GM12878 (cell line): ENCODE measurements around the gene WDR75. TPM values are rescaled to one million over a fixed set of nuclear protein-coding genes. Genes with fewer than 3 reads are reported as not detected.

ENCODE experiments used
- ATAC-seq: fragments of 200-7000 bp; cut with Tn5 transposase; 3 replicates; pipeline ENCODE4 v1.9.1; 2020; ENCODE audit warnings: mild to moderate bottlenecking, moderate library complexity
- BruUV-seq: library from RNA; stranded (reverse); fragments of 400-500 nt; replicated peaks from 2 replicates; lab custom pipeline; 2021; lab: Mats Ljungman, UMichigan
- CTCF ChIA-PET: fragments of 300-600 bp; sonication (Branson Sonifier 250); formaldehyde crosslinking; extraction: SDS; loops from one replicate; lab custom pipeline; 2021; ENCODE audit warnings: inconsistent platforms; lab: Yijun Ruan, JAX
- POLR2A ChIA-PET: fragments of 350-600 bp; formaldehyde crosslinking; extraction: SDS; loops from one replicate; lab custom pipeline; 2021; ENCODE audit warnings: inconsistent platforms; lab: Charles Lee
- RAD21 ChIA-PET: fragments of 300-600 bp; sonication (Branson Sonifier 250); formaldehyde crosslinking; loops from one replicate; lab custom pipeline; 2023; ENCODE audit warnings: antibody characterized with exemption; ENCODE audit not compliant: unreplicated experiment; lab: Charles Lee
- SMC1A ChIA-PET: fragments of 300-600 bp; sonication (Branson Sonifier 250); formaldehyde crosslinking; loops from one replicate; lab custom pipeline; 2023; ENCODE audit not compliant: unreplicated experiment, uncharacterized antibody; lab: Charles Lee
- DNase-seq: peaks from one replicate; pipeline ENCODE4 v3.0.0-alpha.2; 2011; ENCODE audit warnings: low read depth, low spot score
- FAIRE-seq: peaks from 3 replicates; lab custom pipeline; 2011; peaks lifted over from hg19 to GRCh38; lab: Jason Lieb, UNC
- H2AFZ ChIP-seq: 2 replicates; pipeline ENCODE4 v1.6.0; 2011; ENCODE audit warnings: low read depth, low read length, control low read depth; ENCODE audit not compliant: control insufficient read depth
- H3K27ac ChIP-seq: 2 replicates; pipeline ENCODE4 v1.5.1; 2011; ENCODE audit warnings: control low read depth; ENCODE audit not compliant: control insufficient read depth, insufficient read depth
- H3K27me3 ChIP-seq, 2 experiments: replicated peaks in 1 of 2; 2 replicates each; pipeline versions ENCODE4 v1.6.0 to v1.6.1; 2011; ENCODE audit warnings: low read length in 1 of 2; ENCODE audit not compliant: control insufficient read depth in 2 of 2, insufficient read depth in 2 of 2
- H3K36me3 ChIP-seq, 2 experiments: 2 replicates each; pipeline ENCODE4 v1.5.1; 2011; ENCODE audit warnings: low read length in 1 of 2; ENCODE audit not compliant: control insufficient read depth in 2 of 2, insufficient read depth in 2 of 2
- H3K4me1 ChIP-seq: 2 replicates; pipeline ENCODE4 v1.6.1; 2011; ENCODE audit warnings: mild to moderate bottlenecking, low read length, moderate library complexity, mixed read lengths; ENCODE audit not compliant: control insufficient read depth, insufficient read depth
- H3K4me2 ChIP-seq: 2 replicates; pipeline ENCODE4 v1.6.0; 2011; ENCODE audit warnings: control low read depth; ENCODE audit not compliant: control insufficient read depth, insufficient read depth
- H3K4me3 ChIP-seq: fragments of 200-600 bp; sonication (generic); 2 replicates; pipeline ENCODE4 v1.5.1; 2016
- H3K79me2 ChIP-seq: 2 replicates; pipeline ENCODE4 v1.6.0; 2011; ENCODE audit warnings: low read length; ENCODE audit not compliant: control insufficient read depth, insufficient read depth
- H3K9ac ChIP-seq: 2 replicates; pipeline ENCODE4 v1.8.0; 2011; ENCODE audit warnings: low read length, control low read depth, mixed read lengths; ENCODE audit not compliant: control insufficient read depth, insufficient read depth
- H3K9me3 ChIP-seq: replicated peaks from 3 replicates; pipeline ENCODE4 v1.5.1; 2011; ENCODE audit warnings: mild to moderate bottlenecking, low read length; ENCODE audit not compliant: control insufficient read depth, insufficient read depth
- H4K20me1 ChIP-seq: 2 replicates; pipeline ENCODE4 v1.6.0; 2011; ENCODE audit not compliant: control insufficient read depth, insufficient read depth
- BHLHE40 ChIP-seq, 2 experiments: fragments of 450-650 bp in 1 of 2; IDR thresholded peaks; 2 replicates each; pipeline ENCODE4 v1.6.1; 2011 to 2017; ENCODE audit warnings: low read depth in 2 of 2, borderline replicate concordance in 1 of 2, improper control_type of control experiment in 1 of 2, low read length in 1 of 2, mild to moderate bottlenecking in 1 of 2
- CBX5 ChIP-seq: sonication (generic); IDR thresholded peaks from 2 replicates; pipeline ENCODE4 v1.6.1; 2016; ENCODE audit warnings: low read depth, moderate library complexity, mild to moderate bottlenecking, inconsistent platforms
- CHD2 ChIP-seq: IDR thresholded peaks from 2 replicates; pipeline ENCODE4 v1.6.1; 2011; ENCODE audit warnings: low read depth, low read length, improper control_type of control experiment, borderline replicate concordance
- GABPA ChIP-seq: IDR thresholded peaks from 2 replicates; pipeline ENCODE4 v1.6.1; 2014; ENCODE audit warnings: antibody characterized with exemption, low read depth, mild to moderate bottlenecking, inconsistent platforms
- HDGF ChIP-seq: fragments of 450-650 bp; IDR thresholded peaks from 2 replicates; pipeline ENCODE4 v1.6.1; 2016; ENCODE audit warnings: antibody characterized with exemption
- IKZF2 ChIP-seq, 2 experiments: fragments of 450-650 bp; IDR thresholded peaks; 2 replicates each; pipeline ENCODE4 v1.6.1; 2017; ENCODE audit warnings: mild to moderate bottlenecking in 2 of 2, moderate library complexity in 2 of 2
- JUND ChIP-seq: IDR thresholded peaks from 2 replicates; pipeline ENCODE4 v1.6.1; 2012; ENCODE audit warnings: low read depth, mild to moderate bottlenecking, low read length, improper control_type of control experiment, moderate library complexity
- KAT2A ChIP-seq: conservative IDR thresholded peaks from 2 replicates; pipeline ENCODE4 v1.6.1; 2011; ENCODE audit warnings: low read depth, low read length; ENCODE audit not compliant: control insufficient read depth
- MEF2B ChIP-seq: fragments of 450-650 bp; IDR thresholded peaks from 2 replicates; pipeline ENCODE4 v1.6.1; 2018; ENCODE audit warnings: mild to moderate bottlenecking, moderate library complexity; ENCODE audit not compliant: partially characterized antibody, poor library complexity, severe bottlenecking
- MXI1 ChIP-seq: fragments of 150-350 bp; IDR thresholded peaks from 2 replicates; pipeline ENCODE4 v1.6.1; 2011; ENCODE audit warnings: low read depth, mild to moderate bottlenecking, inconsistent platforms, low read length, improper control_type of control experiment
- MYC ChIP-seq: IDR thresholded peaks from 2 replicates; pipeline ENCODE4 v1.6.1; 2011; ENCODE audit warnings: mild to moderate bottlenecking, low read length, moderate library complexity, inconsistent platforms; ENCODE audit not compliant: insufficient read depth, insufficient replicate concordance, insufficient read length, severe bottlenecking
- NFYB ChIP-seq: IDR thresholded peaks from 2 replicates; pipeline ENCODE4 v1.6.1; 2011; ENCODE audit warnings: low read depth, mild to moderate bottlenecking, low read length, improper control_type of control experiment, moderate library complexity; ENCODE audit not compliant: insufficient read depth
- NR2F1 ChIP-seq: fragments of 450-650 bp; conservative IDR thresholded peaks from 2 replicates; pipeline ENCODE4 v1.6.1; 2017; ENCODE audit warnings: mild to moderate bottlenecking
- PAX8 ChIP-seq: fragments of 450-650 bp; IDR thresholded peaks from 2 replicates; pipeline ENCODE4 v1.6.1; 2017; ENCODE audit warnings: mild to moderate bottlenecking, moderate library complexity
- TARDBP ChIP-seq: IDR thresholded peaks from 2 replicates; pipeline ENCODE4 v1.6.1; 2016; ENCODE audit warnings: borderline replicate concordance
- ZNF217 ChIP-seq: fragments of 450-650 bp; IDR thresholded peaks from 2 replicates; pipeline ENCODE4 v1.6.1; 2017; ENCODE audit warnings: antibody characterized with exemption, mild to moderate bottlenecking
- ZNF274 ChIP-seq: IDR thresholded peaks from one replicate; pipeline ENCODE4 v1.8.0; 2011; ENCODE audit not compliant: insufficient read length, insufficient read depth
- WGBS: methylation state at CpG from one replicate; pipeline ENCODE4 v1.1.6; 2016; ENCODE audit warnings: low lambda C conversion rate; ENCODE audit not compliant: insufficient replicate concordance, insufficient coverage; ENCODE audit errors: missing lambda C conversion rate; 5-methylcytosine and 5-hydroxymethylcytosine counted together
- in situ Hi-C: fragments of 300-500 bp; cut with MboI; formaldehyde crosslinking; loops from 9 replicates; pipeline ENCODE4 v1.14.3; 2018; ENCODE audit warnings: mixed read lengths
- intact Hi-C: fragments of 100-400 bp; cut with micrococcal nuclease; formaldehyde crosslinking; loops from one replicate; pipeline ENCODE4 v1.14.2; 2022; ENCODE audit not compliant: unreplicated experiment
- polyA plus RNA-seq, 11 experiments: library from polyadenylated mRNA; depleted of rRNA in 4 of 11; unstranded in 6 of 11; stranded (reverse) in 5 of 11; fragments of >200 nt; fragmentation: Nextera tagmentation in 4 of 11; fragmentation: Illumina TruSeq in 1 of 11; extraction: Ambion mirVana in 4 of 11; extraction: Trizol in 1 of 11; gene quantifications; 1 replicate in 1 of 11; 2 replicates in 10 of 11; pipeline versions ENCODE4 v1.2.1 to v1.2.3, GENCODE V29; 2011 to 2016; ENCODE audit warnings: inconsistent platforms in 2 of 11, missing spikeins in 2 of 11, low read depth in 1 of 11
- total RNA-seq, 4 experiments: library from RNA; depleted of rRNA in 3 of 4; stranded (reverse); fragments of >200 nt in 3 of 4; fragmentation: Illumina TruSeq in 1 of 4; extraction: Trizol in 1 of 4; gene quantifications; 2 replicates each; pipeline versions ENCODE4 v1.2.1 to v1.2.3, GENCODE V29; 2013 to 2021
- TF ChIP-seq, protein P1 (sequence below): fragments of 150-350 bp; IDR thresholded peaks from 2 replicates; pipeline ENCODE4 v1.6.1; 2016; ENCODE audit warnings: low read depth, low read length
- TF ChIP-seq, protein P2 (sequence below): IDR thresholded peaks from 2 replicates; pipeline ENCODE4 v1.6.1; 2011; ENCODE audit warnings: mild to moderate bottlenecking, low read depth, low read length, moderate library complexity; ENCODE audit not compliant: insufficient replicate concordance

The WDR75 gene
- total and polyA plus RNA-seq, 10 of the 15 experiments (the other 5 are each of a cell fraction or from before 2014, with no cell fraction given) = 53.1 to 98.5 (median 71.5) TPM

DNA sequence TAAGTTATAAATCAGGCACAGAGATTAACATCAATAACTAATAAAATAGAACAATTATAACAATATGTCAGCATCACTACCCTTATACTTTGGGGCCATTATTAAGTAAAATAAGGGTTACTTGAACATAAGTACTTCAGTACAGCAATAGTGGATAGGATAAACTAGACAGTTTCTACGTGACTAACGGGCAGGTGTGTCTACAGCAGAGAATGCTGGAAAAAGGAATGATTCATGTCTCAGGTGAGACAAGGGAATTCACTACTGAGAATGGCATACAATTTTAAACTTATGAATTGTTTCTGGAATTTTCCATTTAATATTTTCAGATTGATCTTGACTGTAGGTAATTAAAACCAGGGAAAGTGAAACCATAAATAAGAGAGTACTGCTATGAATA is 5.5 kb downstream of the WDR75 start:
- no peak for FAIRE-seq

More for the DNA sequence above, 5.5 kb downstream of the WDR75 start:
- WGBS = 98% methylated on average over 2 of the region's 2 CpGs
- Histone ChIP-seq H2AFZ (no peak overlapping the region), H3K79me2 (peaks cover 58% of the 10 kb centered on the region), H3K27ac (no peak overlapping the region), H3K4me1 (peaks cover 24% of the 10 kb centered on the region), H3K4me2 (no peak overlapping the region), H4K20me1 (no peaks in the 10 kb centered on the region), H3K36me3 (peaks cover 0 to 5% of the 10 kb centered on the region in 2 experiments; a peak in 2 of 4 replicates), H3K27me3 (no peaks in the 10 kb centered on the region), H3K9ac (no peak overlapping the region), H3K9me3 (no peaks in the 10 kb centered on the region; the same call in 1 of the 3 replicates), H3K4me3 (no peak overlapping the region)
- in situ Hi-C loops = no loop called here
- ChIA-PET POLR2A (interaction anchor here (0.6 kb wide), 1 partner anchor 51 kb away, joined by 3 read pairs; no protein-coding TSS in a partner anchor), RAD21 (no interaction called here), SMC1A (interaction anchor here (1.3 kb wide), 1 partner anchor 19 kb away, joined by 3 read pairs; no protein-coding TSS in a partner anchor), CTCF (no interaction called here)
- no peak for TF ChIP-seq MXI1
- TF ChIP-seq CBX5 = no peak
- TF ChIP-seq MYC = no peak
- TF ChIP-seq, protein P1, sequence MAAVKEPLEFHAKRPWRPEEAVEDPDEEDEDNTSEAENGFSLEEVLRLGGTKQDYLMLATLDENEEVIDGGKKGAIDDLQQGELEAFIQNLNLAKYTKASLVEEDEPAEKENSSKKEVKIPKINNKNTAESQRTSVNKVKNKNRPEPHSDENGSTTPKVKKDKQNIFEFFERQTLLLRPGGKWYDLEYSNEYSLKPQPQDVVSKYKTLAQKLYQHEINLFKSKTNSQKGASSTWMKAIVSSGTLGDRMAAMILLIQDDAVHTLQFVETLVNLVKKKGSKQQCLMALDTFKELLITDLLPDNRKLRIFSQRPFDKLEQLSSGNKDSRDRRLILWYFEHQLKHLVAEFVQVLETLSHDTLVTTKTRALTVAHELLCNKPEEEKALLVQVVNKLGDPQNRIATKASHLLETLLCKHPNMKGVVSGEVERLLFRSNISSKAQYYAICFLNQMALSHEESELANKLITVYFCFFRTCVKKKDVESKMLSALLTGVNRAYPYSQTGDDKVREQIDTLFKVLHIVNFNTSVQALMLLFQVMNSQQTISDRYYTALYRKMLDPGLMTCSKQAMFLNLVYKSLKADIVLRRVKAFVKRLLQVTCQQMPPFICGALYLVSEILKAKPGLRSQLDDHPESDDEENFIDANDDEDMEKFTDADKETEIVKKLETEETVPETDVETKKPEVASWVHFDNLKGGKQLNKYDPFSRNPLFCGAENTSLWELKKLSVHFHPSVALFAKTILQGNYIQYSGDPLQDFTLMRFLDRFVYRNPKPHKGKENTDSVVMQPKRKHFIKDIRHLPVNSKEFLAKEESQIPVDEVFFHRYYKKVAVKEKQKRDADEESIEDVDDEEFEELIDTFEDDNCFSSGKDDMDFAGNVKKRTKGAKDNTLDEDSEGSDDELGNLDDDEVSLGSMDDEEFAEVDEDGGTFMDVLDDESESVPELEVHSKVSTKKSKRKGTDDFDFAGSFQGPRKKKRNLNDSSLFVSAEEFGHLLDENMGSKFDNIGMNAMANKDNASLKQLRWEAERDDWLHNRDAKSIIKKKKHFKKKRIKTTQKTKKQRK = no peak
- TF ChIP-seq NFYB = no peak
- no peak for TF ChIP-seq MEF2B
- TF ChIP-seq BHLHE40 (IDR thresholded peaks at IDR 0.05; ENCODE audit: borderline replicate concordance in 1 of 2, low read depth in 2 of 2, low read length in 1 of 2) = no peak
- no peak for TF ChIP-seq ZNF274
- TF ChIP-seq IKZF2 (IDR thresholded peaks at IDR 0.05) = no peak
- no peak for TF ChIP-seq ZNF217
- TF ChIP-seq JUND = no peak
- TF ChIP-seq KAT2A = no peak
- no peak for TF ChIP-seq NR2F1
- TF ChIP-seq, protein P2, sequence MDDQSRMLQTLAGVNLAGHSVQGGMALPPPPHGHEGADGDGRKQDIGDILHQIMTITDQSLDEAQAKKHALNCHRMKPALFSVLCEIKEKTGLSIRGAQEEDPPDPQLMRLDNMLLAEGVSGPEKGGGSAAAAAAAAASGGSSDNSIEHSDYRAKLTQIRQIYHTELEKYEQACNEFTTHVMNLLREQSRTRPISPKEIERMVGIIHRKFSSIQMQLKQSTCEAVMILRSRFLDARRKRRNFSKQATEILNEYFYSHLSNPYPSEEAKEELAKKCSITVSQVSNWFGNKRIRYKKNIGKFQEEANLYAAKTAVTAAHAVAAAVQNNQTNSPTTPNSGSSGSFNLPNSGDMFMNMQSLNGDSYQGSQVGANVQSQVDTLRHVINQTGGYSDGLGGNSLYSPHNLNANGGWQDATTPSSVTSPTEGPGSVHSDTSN = no peak
- TF ChIP-seq CHD2 = no peak
- no peak for TF ChIP-seq GABPA
- no peak for TF ChIP-seq TARDBP
- TF ChIP-seq HDGF = no peak
- TF ChIP-seq PAX8 = no peak
- ATAC-seq = no peak
- no TSS peak for BruUV-seq
- intact Hi-C loops = loop anchor here (10.0 kb wide), 1 partner anchor 318 kb away; the partner anchor contains the start of gene OSGEPL1
- DNase-seq = no peak
